Measurements from ENCODE around the gene GIT2.
A peak's percentile ranks its signal among the peaks of the same experiment; 100 is the strongest.
"Not testable (repeated sequence)": the region's sequence is repeated elsewhere in the genome, so short reads cannot be mapped to it uniquely, and the experiment has no call there.

GIT2 gene

GRCh38 chr12:109944561-109945359, 51.4 kb downstream of the GIT2 start:
- no peak for DNase-seq

GRCh38 chr12:109943811-109944210, 52.4 kb downstream of the GIT2 start:
- DNase-seq, result no peak

- no peak for DNase-seq
Measured at GRCh38 chr12:109940339-109940923, 55.7 kb downstream of the GIT2 start.

- DNase-seq, result no peak
Measured at GRCh38 chr12:109939504-109939903, 56.7 kb downstream of the GIT2 start.

GRCh38 chr12:109938947-109939346, 57.2 kb downstream of the GIT2 start:
- DNase-seq, result no peak

- DNase-seq, result no peak
Measured at GRCh38 chr12:109937371-109937770, 58.8 kb downstream of the GIT2 start.

GRCh38 chr12:109934026-109934425, 62.1 kb downstream of the GIT2 start:
- no peak for DNase-seq

- DNase-seq, result no peak
Measured at GRCh38 chr12:109932878-109933503, 63.2 kb downstream of the GIT2 start.

- no peak for DNase-seq
Measured at GRCh38 chr12:109931143-109931542, 65.0 kb downstream of the GIT2 start.

- DNase-seq, result no peak
Measured at GRCh38 chr12:109930028-109930800, 66.0 kb downstream of the GIT2 start.

- DNase-seq, result not testable (repeated sequence)
Measured at GRCh38 chr12:109929326-109929725, 66.8 kb downstream of the GIT2 start.

GRCh38 chr12:109928058-109928656, 68.0 kb downstream of the GIT2 start:
- DNase-seq, result no peak

GRCh38 chr12:109927622-109928021, 68.5 kb downstream of the GIT2 start:
- DNase-seq, result peak; percentile 55

- no peak for DNase-seq
Measured at GRCh38 chr12:109926488-109927210, 69.5 kb downstream of the GIT2 start.

GRCh38 chr12:109926016-109926415, 70.2 kb downstream of the GIT2 start:
- DNase-seq, result no peak

- DNase-seq, result no peak
Measured at GRCh38 chr12:109925185-109925840, 70.9 kb downstream of the GIT2 start.

GRCh38 chr12:109923481-109924245, 72.5 kb downstream of the GIT2 start:
- no peak for DNase-seq

- no peak for DNase-seq
Measured at GRCh38 chr12:109923038-109923437, 73.1 kb downstream of the GIT2 start.

- DNase-seq, result no peak
Measured at GRCh38 chr12:109921982-109922381, 74.2 kb downstream of the GIT2 start.

- no peak for DNase-seq
Measured at GRCh38 chr12:109920261-109920780, 75.8 kb downstream of the GIT2 start.

GRCh38 chr12:109919456-109919855, 76.7 kb downstream of the GIT2 start:
- no peak for DNase-seq
